NK-92 treated with Interleukin-12 subunit alpha and Interleukin-12 subunit beta, amount 100 ng/mL, for 24 hours (cell line): Measurements from ENCODE around the gene HTRA1.

ENCODE experiments used
- DNase-seq: peaks from one replicate; lab custom pipeline; 2025; lab: John Stamatoyannopoulos, UW

Gene HTRA1

GRCh38 chr10:122516734-122517133, 55.4 kb downstream of the HTRA1 start:
- no peak for DNase-seq

DNA sequence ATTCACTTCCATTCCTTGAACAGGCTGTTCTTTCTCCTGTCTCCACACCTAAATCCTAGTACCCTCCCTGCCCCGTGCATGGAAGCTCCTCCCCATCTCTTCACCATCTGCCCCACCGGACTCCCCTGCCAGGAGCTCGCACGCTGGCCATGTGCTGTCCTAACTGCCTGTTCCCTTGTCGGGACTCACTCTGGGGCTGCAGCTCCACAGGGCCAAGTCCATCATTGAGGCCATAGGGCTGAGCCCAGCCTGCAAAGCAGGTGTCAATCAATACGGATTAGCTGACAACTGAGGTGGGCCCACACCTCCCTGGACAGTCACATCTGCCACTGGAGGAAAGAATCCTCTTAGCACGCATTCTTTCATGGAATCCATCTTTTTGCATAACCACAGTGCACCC, 57.8 kb downstream of the HTRA1 start:
- DNase-seq: no peak

DNA sequence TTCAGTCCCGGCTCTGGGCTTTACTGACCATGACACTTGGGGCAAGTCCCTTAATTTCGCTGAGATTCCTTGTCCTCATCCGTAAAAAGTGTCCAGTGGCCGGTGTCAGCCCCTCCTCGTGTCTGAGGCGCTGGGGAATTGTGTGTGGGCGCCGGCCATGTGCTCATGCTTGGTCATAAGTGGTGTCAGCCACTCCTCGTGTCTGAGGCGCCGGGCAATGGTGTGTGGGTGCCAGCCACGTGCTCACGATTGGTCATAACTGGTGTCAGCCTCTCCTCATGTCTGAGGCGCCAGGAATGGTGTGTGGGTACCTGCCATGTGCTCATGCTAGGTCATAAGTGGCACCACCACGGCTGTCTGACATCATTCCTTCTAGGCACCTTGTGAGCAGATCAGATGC, 58.5 kb downstream of the HTRA1 start:
- DNase-seq: no peak

GRCh38 chr10:122521011-122521410, 59.7 kb downstream of the HTRA1 start:
- no peak for DNase-seq

- DNase-seq: no peak
These were observed 63.5 kb downstream of the HTRA1 start for GRCh38 chr10:122524811-122525210.

DNA sequence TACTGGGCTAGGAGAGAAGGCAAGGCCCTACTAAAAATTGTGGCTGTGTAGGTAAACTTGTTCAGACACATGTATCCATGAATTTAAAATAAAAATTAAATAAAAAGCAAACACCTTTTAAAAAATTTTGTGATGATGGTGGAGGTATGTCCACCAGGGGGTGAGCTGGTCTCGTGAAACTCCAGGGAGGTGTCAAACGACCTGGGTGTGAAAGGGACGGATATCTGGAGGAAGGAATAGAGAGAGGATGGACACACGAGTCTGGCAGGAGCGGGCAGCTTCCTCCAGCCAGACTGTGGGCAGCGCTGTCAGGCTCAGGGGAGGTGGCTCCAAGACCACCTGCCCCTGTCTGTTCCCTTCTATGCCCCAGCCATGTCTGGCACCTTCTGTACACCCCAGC, 64.4 kb downstream of the HTRA1 start:
- DNase-seq: no peak

DNA sequence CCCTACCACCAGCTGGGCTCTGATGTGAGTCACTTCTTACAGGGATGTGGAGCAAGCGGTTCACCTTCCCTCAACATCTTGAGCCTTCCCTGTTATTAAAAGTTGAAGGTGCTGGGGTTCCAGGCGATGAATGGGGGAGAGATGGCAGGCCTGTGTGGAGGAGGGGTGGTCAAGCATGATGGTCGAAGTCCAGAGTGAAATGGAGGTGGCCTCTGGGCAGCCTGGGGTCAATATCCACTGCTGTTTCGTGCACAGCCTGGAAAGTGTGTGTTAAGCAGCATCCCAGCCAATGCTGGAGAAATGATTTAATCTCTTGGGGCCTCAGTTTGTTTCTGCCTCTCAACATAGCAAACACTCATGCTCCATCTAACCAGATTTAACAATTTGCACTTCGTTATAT, 65.5 kb downstream of the HTRA1 start:
- no peak for DNase-seq

GRCh38 chr10:122530177-122530576, 68.8 kb downstream of the HTRA1 start:
- DNase-seq: no peak

DNA sequence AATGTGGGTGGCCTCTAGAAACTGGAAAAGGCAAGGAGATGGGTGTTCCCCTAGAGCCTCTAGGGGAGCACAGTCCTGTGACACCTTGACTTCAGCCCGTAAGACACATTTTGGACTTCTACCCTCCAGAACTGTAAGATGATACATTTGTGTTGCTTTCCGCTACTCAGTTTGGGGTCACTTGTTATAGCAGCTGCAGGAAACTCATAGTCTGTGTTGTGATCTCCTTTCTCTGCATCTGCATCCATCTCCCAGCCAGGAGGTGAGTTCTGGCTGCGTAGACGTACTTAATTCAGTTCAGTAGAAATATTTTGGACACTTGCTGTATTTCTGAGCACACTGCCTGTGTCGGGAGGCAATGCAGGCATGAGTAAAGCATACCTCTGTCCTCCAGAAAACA, 69.9 kb downstream of the HTRA1 start:
- no peak for DNase-seq

DNA sequence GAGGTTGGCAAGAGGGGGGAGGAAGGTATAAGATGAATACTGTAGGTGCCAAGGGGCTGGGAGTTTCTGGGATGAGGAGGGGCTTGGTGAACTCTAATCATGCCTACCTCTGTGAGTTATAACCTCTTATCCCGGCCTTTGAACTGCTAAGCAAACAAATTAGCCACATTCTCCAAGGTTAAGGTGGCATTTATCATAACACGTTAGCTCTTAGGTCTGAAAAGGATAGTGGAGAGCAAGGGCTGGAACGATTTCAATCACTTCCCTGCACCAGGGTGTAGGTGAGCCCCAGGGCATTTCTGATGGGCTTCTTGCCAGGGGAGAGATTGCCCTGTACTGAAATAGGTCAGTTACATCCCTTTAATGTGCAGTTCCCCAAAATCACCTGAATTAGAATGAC, 70.6 kb downstream of the HTRA1 start:
- DNase-seq: no peak

DNA sequence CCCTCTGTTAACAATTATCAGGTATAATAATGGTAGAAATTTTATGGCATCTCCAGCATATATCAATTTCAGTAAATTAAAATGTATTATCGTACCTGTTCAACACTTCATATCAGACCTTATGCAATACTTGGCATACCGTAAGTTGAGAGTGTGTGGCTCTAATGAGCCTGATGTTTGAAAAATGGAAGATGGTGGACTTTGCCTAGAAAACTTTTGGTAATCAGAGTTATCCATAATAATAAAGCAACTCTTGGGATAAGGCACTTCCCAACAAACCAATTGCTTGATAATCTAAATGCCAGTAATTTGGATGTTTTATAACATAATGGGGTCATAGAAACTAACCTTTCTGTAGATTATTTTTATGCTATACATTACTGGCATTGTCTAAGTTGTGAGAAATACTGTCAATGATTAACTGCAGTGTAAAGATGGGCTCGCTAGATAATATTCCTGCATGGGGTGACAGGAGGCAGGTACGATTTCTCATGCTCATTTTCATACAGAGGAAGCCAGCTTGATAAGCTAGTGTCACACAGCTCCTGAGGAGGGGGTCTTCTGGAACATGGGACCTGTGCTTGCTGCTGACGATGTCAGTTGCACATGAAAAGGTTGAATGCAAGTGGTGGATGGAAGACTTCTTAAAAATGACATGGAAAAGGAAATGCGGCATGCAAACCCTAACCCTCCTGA, 71.4 kb downstream of the HTRA1 start:
- DNase-seq: no peak

GRCh38 chr10:122537545-122537944, 76.2 kb downstream of the HTRA1 start:
- DNase-seq: no peak

- no peak for DNase-seq
These were observed 80.2 kb downstream of the HTRA1 start for GRCh38 chr10:122541541-122542002.

- no peak for DNase-seq
These were observed 82.5 kb downstream of the HTRA1 start for GRCh38 chr10:122543676-122544445.

GRCh38 chr10:122544493-122544892, 83.1 kb downstream of the HTRA1 start:
- DNase-seq: no peak

DNA sequence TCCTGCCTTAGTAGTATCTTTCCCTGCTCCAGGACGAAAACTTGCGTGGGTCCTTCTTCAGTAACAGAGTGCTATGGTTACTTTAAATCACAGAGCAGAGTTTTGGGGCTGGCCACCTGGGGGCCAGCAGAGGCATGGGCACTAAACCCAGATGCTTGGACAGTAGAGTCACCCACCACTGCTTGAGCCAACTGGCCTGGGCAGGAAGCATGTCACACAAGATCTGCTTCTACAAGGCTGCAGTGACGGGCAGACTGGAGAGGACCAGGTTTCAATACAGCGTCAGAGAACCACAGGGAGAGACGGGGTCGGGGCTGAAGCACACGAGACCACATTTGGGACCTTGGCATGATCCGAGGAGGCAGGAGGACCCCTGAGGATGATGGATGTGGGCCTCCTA, 84.9 kb downstream of the HTRA1 start:
- no peak for DNase-seq

- DNase-seq: no peak
These were observed 87.2 kb downstream of the HTRA1 start for GRCh38 chr10:122548407-122549085.

DNA sequence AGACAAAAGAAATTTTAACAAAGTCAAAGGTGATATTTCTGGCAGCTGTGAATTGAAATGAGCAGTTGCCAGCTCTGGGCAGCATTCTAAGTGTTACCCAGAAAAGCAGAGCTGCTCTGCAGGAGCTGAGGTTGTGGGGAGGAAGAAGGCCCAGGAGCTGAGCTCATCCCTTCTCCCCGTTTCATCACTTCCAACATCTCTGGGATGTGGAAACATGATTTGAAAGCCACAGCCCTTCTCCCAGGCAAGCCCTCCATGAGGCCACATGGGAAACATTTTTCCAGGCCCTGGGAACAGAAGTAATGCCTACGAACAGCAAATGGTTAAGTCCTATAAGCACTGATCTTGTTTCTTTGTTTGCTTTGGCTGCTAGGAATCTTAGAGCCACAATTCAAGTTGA, 88.3 kb downstream of the HTRA1 start:
- no peak for DNase-seq

GRCh38 chr10:122550427-122550826, 89.1 kb downstream of the HTRA1 start:
- DNase-seq: no peak

DNA sequence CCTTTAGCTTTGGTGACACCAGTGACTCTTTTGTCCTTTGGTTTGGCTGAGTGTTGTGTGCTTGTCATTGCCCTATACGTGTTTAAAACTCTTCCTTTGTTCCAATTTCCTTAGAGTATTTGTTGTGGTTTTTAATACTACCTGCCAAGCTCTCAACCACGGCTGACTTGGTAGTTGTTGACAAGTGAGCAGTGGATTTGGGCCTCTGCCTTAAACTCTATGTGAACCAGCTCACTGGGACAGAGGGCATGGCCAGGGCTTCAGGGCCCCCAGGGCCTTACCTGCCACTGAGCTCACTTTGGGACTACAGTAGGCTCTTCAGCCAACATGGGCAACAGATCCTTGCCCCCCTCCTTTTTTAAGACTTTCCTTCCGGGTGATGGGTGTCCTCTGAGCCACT, 89.6 kb downstream of the HTRA1 start:
- DNase-seq: no peak

GRCh38 chr10:122551450-122551849, 90.1 kb downstream of the HTRA1 start:
- DNase-seq: no peak

GRCh38 chr10:122553341-122553740, 92.0 kb downstream of the HTRA1 start:
- no peak for DNase-seq
